HG02588 (cell line): Measurements from ENCODE around the gene MTF2.
A peak's percentile ranks its signal among the peaks of the same experiment; 100 is the strongest.
"Not testable (repeated sequence)": the region's sequence is repeated elsewhere in the genome, so short reads cannot be mapped to it uniquely, and the experiment has no call there.

Experiments used
- ATAC-seq: cut with Tn5 transposase; IDR thresholded peaks from one replicate; pipeline ENCODE4 v1.9.1; 2021; ENCODE audit warnings: mild to moderate bottlenecking, moderate library complexity; ENCODE audit not compliant: unreplicated experiment

The MTF2 gene

GRCh38 chr1:93078986-93079654 is at the start of gene MTF2:
MTF2 (plus strand) TSS chr1:93079283; CDS start chr1:93079527, 244 bp downstream.
- ATAC-seq, result peak; percentile 78

- no peak for ATAC-seq
Observed at GRCh38 chr1:93029317-93029716, 49.8 kb upstream of the MTF2 start.

GRCh38 chr1:93030191-93030590 is 48.9 kb upstream of the MTF2 start:
- ATAC-seq, result not testable (repeated sequence)

GRCh38 chr1:93031711-93032110 is 47.4 kb upstream of the MTF2 start:
- ATAC-seq, result no peak

- no peak for ATAC-seq
Observed at GRCh38 chr1:93033029-93033428, 46.1 kb upstream of the MTF2 start.

GRCh38 chr1:93033785-93034184 is 45.3 kb upstream of the MTF2 start:
- peak; percentile 92 for ATAC-seq

- ATAC-seq, result no peak
Observed at GRCh38 chr1:93034397-93034796, 44.7 kb upstream of the MTF2 start.

GRCh38 chr1:93036672-93037071 is 42.4 kb upstream of the MTF2 start:
- ATAC-seq, result no peak

GRCh38 chr1:93042187-93043056 is 36.7 kb upstream of the MTF2 start:
- no peak for ATAC-seq

GRCh38 chr1:93043057-93043557 is 36.0 kb upstream of the MTF2 start:
- ATAC-seq, result no peak

- ATAC-seq, result no peak
Observed at GRCh38 chr1:93047618-93048017, 31.5 kb upstream of the MTF2 start.

GRCh38 chr1:93051961-93052360 is 27.1 kb upstream of the MTF2 start:
- no peak for ATAC-seq

GRCh38 chr1:93056214-93056613 is 22.9 kb upstream of the MTF2 start:
- no peak for ATAC-seq

GRCh38 chr1:93056649-93057048 is 22.4 kb upstream of the MTF2 start:
- ATAC-seq, result no peak

GRCh38 chr1:93061895-93062792 is 16.9 kb upstream of the MTF2 start:
- peak; percentile 53 for ATAC-seq

- no peak for ATAC-seq
Observed at GRCh38 chr1:93076268-93076667, 2.8 kb upstream of the MTF2 start.

- no peak for ATAC-seq
Observed at GRCh38 chr1:93078203-93078602, 880 bp upstream of the MTF2 start.

- ATAC-seq, result no peak
Observed at GRCh38 chr1:93078638-93078985, 471 bp upstream of the MTF2 start.

- ATAC-seq, result no peak
Observed at GRCh38 chr1:93079685-93080141, 630 bp downstream of the MTF2 start.

- ATAC-seq, result peak; percentile 63
Observed at GRCh38 chr1:93080179-93080823, 1.2 kb downstream of the MTF2 start.
